Mesenchymal stem cell (in vitro differentiated cells and primary cell): Measurements from ENCODE around the gene DBF4B.
"Not testable (repeated sequence)": the region's sequence is repeated elsewhere in the genome, so short reads cannot be mapped to it uniquely, and the experiment has no call there.

Experiments
- DNase-seq: peaks from one replicate; pipeline ENCODE4 v3.0.0-alpha.2; 2013
- H2AFZ ChIP-seq: one replicate; pipeline ENCODE4 v1.6.1; 2013; ENCODE audit warnings: low read depth, mild to moderate bottlenecking, control low read depth, inconsistent platforms, low read length, moderate library complexity
- H2AK5ac ChIP-seq: 2 replicates; pipeline ENCODE4 v1.6.1; 2013; ENCODE audit warnings: low read length, moderate library complexity, mild to moderate bottlenecking, inconsistent platforms; ENCODE audit not compliant: severe bottlenecking
- H2BK120ac ChIP-seq: one replicate; pipeline ENCODE4 v1.6.1; 2013; ENCODE audit warnings: low read depth, mild to moderate bottlenecking, inconsistent platforms, low read length, moderate library complexity
- H2BK12ac ChIP-seq, 2 experiments: one replicate each; pipeline ENCODE4 v1.6.1; 2013; ENCODE audit warnings: inconsistent platforms in 2 of 2, low read length in 2 of 2, mild to moderate bottlenecking in 2 of 2, moderate library complexity in 2 of 2, control low read depth in 1 of 2
- H2BK15ac ChIP-seq: one replicate; pipeline ENCODE4 v1.6.1; 2013; ENCODE audit warnings: mild to moderate bottlenecking, low read depth, inconsistent platforms; ENCODE audit not compliant: poor library complexity, severe bottlenecking
- H2BK5ac ChIP-seq: 2 replicates; pipeline ENCODE4 v1.6.1; 2013; ENCODE audit warnings: low read depth, mild to moderate bottlenecking, low read length, control low read depth, inconsistent platforms; ENCODE audit not compliant: poor library complexity, severe bottlenecking
- H3K14ac ChIP-seq, 2 experiments: one replicate each; pipeline ENCODE4 v1.6.1; 2013; ENCODE audit warnings: inconsistent platforms in 2 of 2, low read length in 2 of 2, control low read depth in 1 of 2, mild to moderate bottlenecking in 1 of 2, moderate library complexity in 1 of 2
- H3K18ac ChIP-seq, 2 experiments: one replicate each; pipeline ENCODE4 v1.6.1; 2013; ENCODE audit warnings: inconsistent platforms in 2 of 2, low read length in 2 of 2, control low read depth in 1 of 2, low read depth in 1 of 2, mild to moderate bottlenecking in 1 of 2
- H3K23ac ChIP-seq, 2 experiments: one replicate each; pipeline ENCODE4 v1.6.1; 2013; ENCODE audit warnings: inconsistent platforms in 2 of 2, low read length in 2 of 2, mild to moderate bottlenecking in 2 of 2, moderate library complexity in 2 of 2, control low read depth in 1 of 2
- H3K27ac ChIP-seq: 2 replicates; pipeline ENCODE4 v1.5.1; 2013; ENCODE audit warnings: mild to moderate bottlenecking, moderate library complexity, low read length, control low read depth, inconsistent platforms; ENCODE audit not compliant: poor library complexity, severe bottlenecking
- H3K27me3 ChIP-seq, 2 experiments: 2 replicates each; pipeline versions ENCODE4 v1.6.1 to v1.7.0; 2013; ENCODE audit warnings: low read length in 2 of 2, mild to moderate bottlenecking in 2 of 2, moderate library complexity in 2 of 2, control low read depth in 1 of 2, inconsistent platforms in 1 of 2; ENCODE audit not compliant: control insufficient read depth in 1 of 2, insufficient read depth in 1 of 2
- H3K36me3 ChIP-seq, 2 experiments: 2 replicates each; pipeline versions ENCODE4 v1.6.1 to v1.7.0; 2013; ENCODE audit warnings: low read length in 2 of 2, control low read depth in 1 of 2, inconsistent platforms in 1 of 2, low read depth in 1 of 2, mild to moderate bottlenecking in 1 of 2; ENCODE audit not compliant: insufficient read depth in 2 of 2, control insufficient read depth in 1 of 2
- H3K4ac ChIP-seq, 2 experiments: one replicate each; pipeline ENCODE4 v1.6.1; 2013; ENCODE audit warnings: inconsistent platforms in 2 of 2, low read length in 2 of 2, mild to moderate bottlenecking in 2 of 2, moderate library complexity in 2 of 2, control low read depth in 1 of 2, low read depth in 1 of 2
- H3K4me1 ChIP-seq: 2 replicates; pipeline ENCODE4 v1.6.1; 2013; ENCODE audit warnings: low read depth, low read length, control low read depth; ENCODE audit not compliant: control insufficient read depth, insufficient read depth
- H3K4me2 ChIP-seq: 2 replicates; pipeline ENCODE4 v1.6.1; 2013; ENCODE audit warnings: low read length, mild to moderate bottlenecking, inconsistent platforms; ENCODE audit not compliant: poor library complexity, severe bottlenecking
- H3K4me3 ChIP-seq, 2 experiments: 2 replicates each; pipeline versions ENCODE4 v1.5.1 to v1.7.0; 2013; ENCODE audit warnings: low read length in 2 of 2, mild to moderate bottlenecking in 2 of 2, control low read depth in 1 of 2, low read depth in 1 of 2; ENCODE audit not compliant: insufficient read depth in 1 of 2
- H3K79me1 ChIP-seq: replicated peaks from 2 replicates; pipeline ENCODE4 v1.6.1; 2013; ENCODE audit warnings: mild to moderate bottlenecking, control low read depth, low read length, inconsistent platforms; ENCODE audit not compliant: poor library complexity, severe bottlenecking
- H3K9ac ChIP-seq: 2 replicates; pipeline ENCODE4 v1.7.0; 2013; ENCODE audit warnings: mild to moderate bottlenecking, low read length, moderate library complexity
- H3K9me3 ChIP-seq: 2 replicates; pipeline ENCODE4 v1.7.0; 2013; ENCODE audit warnings: mild to moderate bottlenecking, low read length; ENCODE audit not compliant: control insufficient read depth
- H4K8ac ChIP-seq: one replicate; pipeline ENCODE4 v1.6.1; 2013; ENCODE audit warnings: inconsistent platforms, mild to moderate bottlenecking, low read length, moderate library complexity
- H4K91ac ChIP-seq: one replicate; pipeline ENCODE4 v1.6.1; 2013; ENCODE audit warnings: mild to moderate bottlenecking, low read length, inconsistent platforms
- WGBS: methylation state at CpG from one replicate; pipeline ENCODE4 v1.1.7; 2013; ENCODE audit warnings: mixed read lengths; 5-methylcytosine and 5-hydroxymethylcytosine counted together

The DBF4B gene

DNA sequence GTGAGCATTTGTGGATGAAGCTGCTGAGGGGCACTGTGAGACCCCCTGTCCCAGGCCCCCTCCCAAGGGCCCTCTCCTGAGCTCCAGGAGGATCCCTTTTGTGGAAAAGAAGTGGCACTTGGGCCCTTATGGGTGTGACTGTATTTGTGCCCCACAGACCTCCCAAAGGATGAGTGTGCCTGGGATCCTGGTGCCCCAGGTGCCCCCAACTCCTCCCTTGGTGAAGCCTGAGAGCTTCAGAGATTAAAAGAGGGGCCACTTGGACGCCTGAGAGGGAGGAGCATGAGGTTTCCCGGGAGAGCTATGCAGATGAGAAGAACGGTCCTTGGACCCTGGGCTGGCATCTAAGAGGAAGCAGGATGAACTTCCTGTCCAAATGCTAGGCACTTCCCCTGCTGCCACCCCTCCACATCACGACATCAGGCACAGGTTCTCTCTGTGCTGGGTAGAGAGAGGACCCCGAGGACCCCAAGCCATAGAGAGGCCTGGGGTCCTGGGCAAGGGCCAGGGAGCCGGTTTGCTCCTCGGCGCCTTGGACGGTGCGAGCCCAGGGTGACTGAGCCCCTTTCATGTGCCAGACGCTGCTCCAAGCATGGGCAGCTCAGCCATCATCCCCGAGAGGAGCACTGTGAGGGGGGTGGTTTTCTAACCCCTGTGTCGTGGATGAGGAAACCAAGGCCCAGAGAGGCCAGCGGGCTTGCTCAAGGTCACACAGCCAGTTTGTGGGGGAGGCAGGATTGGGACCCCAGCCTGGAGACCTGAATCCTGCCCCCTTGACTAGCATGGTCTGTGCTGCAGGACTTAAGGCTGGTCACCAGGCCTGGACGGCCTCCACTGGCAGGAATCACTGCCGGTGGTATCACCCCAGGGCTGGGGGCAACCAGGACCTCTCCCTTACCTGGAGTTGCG, 44.7 kb downstream of the DBF4B start:
- Histone ChIP-seq H3K27me3 (peaks cover 5 to 11% of the 10 kb centered on the region in 2 experiments), H3K27ac (no peak overlapping the region), H2BK120ac (no peak overlapping the region), H2AFZ (no peak overlapping the region), H3K4ac (no peak overlapping the region), H3K14ac (no peak overlapping the region), H3K79me1 (no peaks in the 10 kb centered on the region), H2BK15ac (no peak overlapping the region), H4K91ac (no peak overlapping the region), H2AK5ac (no peak overlapping the region), H4K8ac (no peak overlapping the region), H2BK12ac (no peak overlapping the region), H3K23ac (no peak overlapping the region), H3K36me3 (peaks cover 6 to 24% of the 10 kb centered on the region in 2 experiments), H2BK5ac (no peak overlapping the region), H3K9ac (no peak overlapping the region), H3K4me3 (no peak overlapping the region), H3K4me1 (peaks cover 8% of the 10 kb centered on the region), H3K9me3 (no peaks in the 10 kb centered on the region), H3K18ac (no peak overlapping the region), H3K4me2 (no peak overlapping the region)
- DNase-seq: no peak
- 82% methylated on average over 17 of the region's 17 CpGs for WGBS

GRCh38 chr17:44754276-44754675, 45.8 kb downstream of the DBF4B start:
- DNase-seq: no peak
- no peaks in the 10 kb centered on the region for H3K9me3 ChIP-seq
- H3K27ac ChIP-seq: no peak overlapping the region
- H2BK5ac ChIP-seq: no peak overlapping the region
- no peak overlapping the region for H3K18ac ChIP-seq
- H3K23ac ChIP-seq: no peak overlapping the region
- no peak overlapping the region for H2AK5ac ChIP-seq
- no peak overlapping the region for H2BK15ac ChIP-seq
- no peak overlapping the region for H2AFZ ChIP-seq
- no peak overlapping the region for H4K8ac ChIP-seq
- no peaks in the 10 kb centered on the region for H3K79me1 ChIP-seq
- no peak overlapping the region for H2BK12ac ChIP-seq
- peaks cover 12% of the 10 kb centered on the region for H3K4me1 ChIP-seq
- H4K91ac ChIP-seq: no peak overlapping the region
- peaks cover 3 to 14% of the 10 kb centered on the region in 2 experiments for H3K36me3 ChIP-seq
- H3K4me3 ChIP-seq: no peak overlapping the region
- peaks cover 9 to 16% of the 10 kb centered on the region in 2 experiments for H3K27me3 ChIP-seq
- no peak overlapping the region for H3K9ac ChIP-seq
- H3K4me2 ChIP-seq: no peak overlapping the region
- no peak overlapping the region for H3K4ac ChIP-seq
- H3K14ac ChIP-seq: no peak overlapping the region
- no peak overlapping the region for H2BK120ac ChIP-seq
- WGBS: 90% methylated on average over 7 of the region's 7 CpGs

DNA sequence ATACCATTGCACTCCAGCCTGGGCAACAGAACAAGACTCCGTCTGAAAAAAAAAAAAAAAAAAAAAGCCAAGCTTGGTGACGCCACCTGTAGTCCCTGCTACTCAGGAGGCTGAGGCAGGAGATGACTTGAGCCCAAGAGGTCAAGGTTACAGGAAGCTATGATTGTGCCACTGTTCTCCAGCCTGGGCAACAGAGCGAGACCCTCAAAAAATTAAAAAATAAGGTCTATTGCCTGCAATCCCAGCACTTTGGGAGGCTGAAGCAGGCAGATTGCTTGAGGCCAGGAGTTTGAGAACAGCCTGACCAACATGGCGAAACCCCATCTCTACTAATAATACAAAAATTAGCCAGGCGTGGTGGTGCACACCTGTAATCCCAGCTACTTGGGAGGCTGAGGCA, 46.7 kb downstream of the DBF4B start:
- Histone ChIP-seq H3K27me3 (peaks cover 18 to 25% of the 10 kb centered on the region in 2 experiments), H3K4me1 (peaks cover 11% of the 10 kb centered on the region), H3K36me3 (peaks cover 3 to 10% of the 10 kb centered on the region in 2 experiments)
- H4K91ac ChIP-seq, H4K8ac ChIP-seq, H2BK120ac ChIP-seq, DNase-seq, H3K18ac ChIP-seq, H3K27ac ChIP-seq, H2AK5ac ChIP-seq, H3K9ac ChIP-seq, H3K4ac ChIP-seq, H2BK15ac ChIP-seq, H3K4me2 ChIP-seq, H2BK5ac ChIP-seq, H3K4me3 ChIP-seq, H3K23ac ChIP-seq, H3K9me3 ChIP-seq, H3K14ac ChIP-seq, H2AFZ ChIP-seq, H3K79me1 ChIP-seq, H2BK12ac ChIP-seq: not testable (repeated sequence)
- 87% methylated on average over 5 of the region's 5 CpGs for WGBS

- WGBS: 94% methylated on average over 10 of the region's 10 CpGs
- Histone ChIP-seq H3K9ac (no peak overlapping the region), H3K9me3 (no peaks in the 10 kb centered on the region), H2BK15ac (no peak overlapping the region), H3K4me2 (no peak overlapping the region), H2AK5ac (no peak overlapping the region), H2BK120ac (no peak overlapping the region), H3K4me1 (peaks cover 11% of the 10 kb centered on the region), H3K79me1 (no peaks in the 10 kb centered on the region), H3K18ac (no peak overlapping the region), H3K27me3 (peaks cover 31 to 45% of the 10 kb centered on the region in 2 experiments), H4K91ac (no peak overlapping the region), H3K4ac (no peak overlapping the region), H3K4me3 (no peak overlapping the region), H3K27ac (no peak overlapping the region), H3K23ac (no peak overlapping the region), H2BK12ac (no peak overlapping the region), H4K8ac (no peak overlapping the region), H3K14ac (no peak overlapping the region), H2AFZ (no peak overlapping the region), H3K36me3 (no peaks in the 10 kb centered on the region), H2BK5ac (no peak overlapping the region)
- no peak for DNase-seq
These were observed 48.8 kb downstream of the DBF4B start for GRCh38 chr17:44757045-44757917.
